Embryonic facial prominence (tissue), 1 donor: ENCODE measurements around the gene GPSM1.

ENCODE experiments used
- DNase-seq: peaks from one replicate; pipeline ENCODE4 v3.0.0-alpha.2; 2016; ENCODE audit errors: extremely low spot score

The GPSM1 gene, protein sequence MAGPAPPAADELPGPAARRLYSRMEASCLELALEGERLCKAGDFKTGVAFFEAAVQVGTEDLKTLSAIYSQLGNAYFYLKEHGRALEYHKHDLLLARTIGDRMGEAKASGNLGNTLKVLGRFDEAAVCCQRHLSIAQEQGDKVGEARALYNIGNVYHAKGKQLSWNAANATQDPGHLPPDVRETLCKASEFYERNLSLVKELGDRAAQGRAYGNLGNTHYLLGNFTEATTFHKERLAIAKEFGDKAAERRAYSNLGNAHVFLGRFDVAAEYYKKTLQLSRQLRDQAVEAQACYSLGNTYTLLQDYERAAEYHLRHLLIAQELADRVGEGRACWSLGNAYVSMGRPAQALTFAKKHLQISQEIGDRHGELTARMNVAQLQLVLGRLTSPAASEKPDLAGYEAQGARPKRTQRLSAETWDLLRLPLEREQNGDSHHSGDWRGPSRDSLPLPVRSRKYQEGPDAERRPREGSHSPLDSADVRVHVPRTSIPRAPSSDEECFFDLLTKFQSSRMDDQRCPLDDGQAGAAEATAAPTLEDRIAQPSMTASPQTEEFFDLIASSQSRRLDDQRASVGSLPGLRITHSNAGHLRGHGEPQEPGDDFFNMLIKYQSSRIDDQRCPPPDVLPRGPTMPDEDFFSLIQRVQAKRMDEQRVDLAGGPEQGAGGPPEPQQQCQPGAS

DNA sequence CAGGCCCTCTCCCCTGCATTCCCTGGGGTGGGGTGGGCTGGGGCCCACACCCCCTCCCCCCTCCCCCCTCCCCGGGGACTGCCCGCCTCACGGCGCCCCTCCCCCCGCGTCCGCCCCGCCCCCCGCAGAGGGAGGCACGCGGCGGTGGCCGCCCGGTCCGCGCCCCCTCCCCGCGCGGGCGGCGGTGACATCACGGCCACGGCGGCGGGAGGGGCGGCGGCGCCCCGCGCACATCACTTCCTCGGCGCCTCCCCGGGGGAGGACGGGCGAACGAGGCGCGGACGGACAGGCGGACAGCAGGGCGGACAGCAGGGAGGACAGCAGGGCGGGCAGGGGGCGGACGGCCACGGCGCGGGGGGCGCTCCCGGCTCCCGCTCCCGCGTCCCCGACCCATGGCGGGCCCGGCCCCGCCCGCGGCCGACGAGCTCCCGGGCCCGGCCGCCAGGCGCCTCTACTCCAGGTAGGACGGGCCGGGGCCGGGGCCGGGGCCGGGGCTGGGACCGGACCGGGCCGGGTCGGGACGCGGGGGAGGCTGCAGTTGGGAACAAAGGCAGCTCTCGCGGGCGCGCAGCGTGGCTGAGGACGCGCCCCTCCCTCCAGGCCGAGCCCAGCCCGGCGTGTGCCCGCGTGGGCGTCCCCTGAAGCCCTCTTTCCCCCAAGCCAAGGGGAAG lies at the start of gene GPSM1:
Gene GPSM1 (plus strand): TSS at position 236 of the 671 bp plus-strand sequence. CDS start 157 bp downstream, at position 393.
- DNase-seq: no peak

DNA sequence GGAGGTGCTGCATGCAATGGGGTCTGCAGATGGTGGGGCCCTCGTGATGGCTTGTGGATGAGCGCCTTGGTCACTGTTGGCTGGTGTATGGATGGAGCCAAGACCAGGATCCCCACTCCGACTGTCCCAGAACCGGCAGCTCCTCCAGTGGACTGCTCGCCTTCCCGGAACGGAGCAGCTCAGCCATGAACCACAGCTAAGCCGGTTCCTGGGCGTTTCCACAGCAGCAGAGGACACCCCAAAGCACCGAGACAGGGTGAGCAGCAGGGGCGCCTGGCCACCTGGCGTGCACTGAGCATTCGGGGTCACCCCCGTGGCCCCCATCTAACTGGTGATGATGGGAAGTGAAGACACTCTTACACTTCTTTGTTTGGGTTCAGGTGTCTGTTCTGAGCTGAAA lies 49.6 kb upstream of the GPSM1 start:
- DNase-seq: no peak

DNA sequence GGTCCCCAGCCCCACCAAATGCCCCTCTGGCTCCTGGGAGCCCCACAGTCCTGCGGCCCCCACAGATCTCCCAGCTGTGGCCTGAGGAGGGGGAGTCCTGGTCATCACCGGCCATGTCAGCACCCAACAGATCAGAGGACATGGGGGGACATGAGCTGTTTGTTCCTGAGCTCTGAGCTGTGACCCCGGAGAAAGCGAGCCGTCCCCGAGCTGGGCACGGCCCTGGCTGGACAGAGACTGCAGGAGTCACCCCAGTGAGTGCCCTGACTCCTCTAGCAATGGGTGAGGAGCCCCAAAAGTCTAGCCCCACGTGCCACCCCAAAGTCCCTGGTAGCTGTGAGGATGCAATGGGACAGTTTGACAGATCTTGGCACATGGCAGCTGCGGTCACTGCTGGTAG lies 49.1 kb upstream of the GPSM1 start:
- no peak for DNase-seq

DNA sequence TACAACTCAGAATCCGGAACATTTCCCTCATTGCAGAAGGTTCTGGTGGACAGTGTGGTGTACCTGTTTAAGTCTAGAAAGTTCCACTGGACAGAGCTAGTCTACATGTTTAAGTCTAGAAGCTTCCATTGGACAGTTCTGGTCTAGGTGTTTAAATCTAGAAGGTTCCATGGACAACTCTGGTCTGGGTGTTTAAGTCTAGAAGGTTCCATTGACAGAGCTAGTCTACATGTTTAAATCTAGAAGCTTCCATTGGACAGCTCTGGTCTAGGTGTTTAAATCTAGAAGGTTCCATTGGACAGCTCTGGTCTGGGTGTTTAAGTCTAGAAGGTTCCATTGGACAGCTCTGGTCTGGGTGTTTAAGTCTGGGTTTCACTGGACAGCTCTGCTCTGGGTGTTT lies 48.4 kb upstream of the GPSM1 start:
- DNase-seq: no peak

DNA sequence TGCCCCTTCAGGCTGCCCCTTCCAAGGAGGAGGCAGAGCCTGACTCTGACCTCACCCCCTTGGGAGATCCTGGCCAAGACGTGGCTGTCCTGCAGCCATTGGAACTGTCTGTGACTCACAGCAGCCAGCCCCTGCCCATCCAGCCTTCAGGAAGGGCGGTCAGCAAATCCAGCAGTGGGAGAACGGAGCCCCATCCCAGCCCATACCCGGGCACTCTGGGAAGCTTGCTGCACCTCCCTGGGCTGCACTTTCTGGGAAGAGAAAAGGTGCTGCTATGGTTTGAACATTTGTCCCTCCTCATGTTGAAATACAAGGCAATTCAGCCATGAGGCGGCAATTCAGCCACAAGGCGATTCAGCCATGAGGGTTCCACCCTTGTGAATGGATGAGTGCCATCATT lies 47.9 kb upstream of the GPSM1 start:
- no peak for DNase-seq

DNA sequence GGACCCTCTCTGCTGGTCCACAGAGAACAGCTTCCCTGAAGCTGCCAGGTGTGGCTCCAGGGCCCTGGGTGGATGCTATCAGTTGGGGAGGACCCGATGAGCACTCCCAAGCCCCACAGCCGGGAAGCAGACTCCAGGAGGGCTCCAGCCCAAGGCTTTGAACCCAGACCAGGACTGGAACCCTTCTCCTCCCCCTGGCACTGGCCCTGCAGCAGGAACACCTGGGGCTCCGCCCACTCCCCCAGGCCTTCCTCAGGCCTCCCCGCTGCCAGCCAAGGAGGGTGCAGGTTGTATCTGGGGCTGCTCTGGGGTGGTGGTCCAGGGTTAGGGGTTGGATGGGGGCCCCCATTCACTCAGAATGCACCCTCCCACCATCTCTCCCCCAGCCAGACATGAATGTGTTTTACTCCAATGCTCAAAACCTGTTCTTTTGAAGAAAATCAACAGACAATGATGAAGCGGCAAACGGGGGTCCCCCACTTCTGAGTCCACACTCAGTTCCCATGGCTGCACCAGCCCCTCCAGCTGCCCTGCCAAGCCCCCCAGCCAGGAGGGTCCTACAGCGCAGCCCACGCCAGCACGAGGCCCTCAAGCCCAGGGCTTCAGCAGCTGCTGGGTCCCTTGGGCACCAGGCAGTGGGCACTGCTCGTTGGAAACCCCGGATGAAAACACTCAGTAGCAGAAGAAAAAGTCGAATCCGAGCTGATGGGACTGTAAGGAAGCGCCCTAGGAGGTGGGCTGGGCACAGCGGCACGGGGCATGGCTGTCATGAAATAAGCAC lies 46.6 kb upstream of the GPSM1 start:
- no peak for DNase-seq

DNA sequence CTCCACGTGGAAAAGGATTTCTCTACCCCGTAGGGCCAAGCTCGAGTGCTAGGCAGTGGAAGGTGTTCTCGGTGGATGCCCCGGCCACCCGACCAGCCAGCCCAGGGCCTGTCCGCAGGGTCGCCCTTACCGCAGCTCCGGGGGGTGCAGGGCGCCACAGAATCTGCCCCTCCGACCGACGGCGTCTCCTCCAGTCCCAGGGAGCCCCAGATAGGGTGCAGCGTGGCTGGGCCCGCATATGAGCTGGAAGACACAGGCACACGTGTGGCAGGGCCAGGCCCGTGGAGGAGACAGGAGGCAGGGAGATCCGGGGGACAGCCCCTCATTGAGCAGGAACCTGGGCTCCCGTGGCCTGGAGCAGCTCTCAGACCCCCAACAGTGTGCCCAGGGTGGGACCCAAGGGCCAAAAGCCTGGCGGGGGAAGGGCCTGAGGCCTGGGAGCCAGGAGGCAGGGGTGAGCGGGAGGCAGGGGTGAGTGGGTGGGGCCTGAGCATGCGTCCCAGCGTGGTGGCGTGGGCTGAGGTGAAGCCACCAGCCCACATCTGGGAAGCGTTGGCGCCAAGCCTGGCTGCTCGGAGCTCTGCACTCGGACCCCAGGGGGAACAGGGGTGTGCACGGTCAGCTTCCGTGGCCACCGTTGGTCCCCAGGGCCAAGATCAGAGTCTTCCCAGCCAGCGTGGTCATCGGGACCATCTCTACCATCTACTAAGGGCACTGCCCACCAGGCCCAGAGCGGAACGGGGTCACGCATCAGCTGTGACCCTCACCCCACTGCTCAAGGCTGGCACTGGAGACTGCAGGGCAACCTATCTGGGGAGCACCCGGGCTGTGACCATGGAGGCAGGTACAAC lies 45.7 kb upstream of the GPSM1 start:
- DNase-seq: no peak

DNA sequence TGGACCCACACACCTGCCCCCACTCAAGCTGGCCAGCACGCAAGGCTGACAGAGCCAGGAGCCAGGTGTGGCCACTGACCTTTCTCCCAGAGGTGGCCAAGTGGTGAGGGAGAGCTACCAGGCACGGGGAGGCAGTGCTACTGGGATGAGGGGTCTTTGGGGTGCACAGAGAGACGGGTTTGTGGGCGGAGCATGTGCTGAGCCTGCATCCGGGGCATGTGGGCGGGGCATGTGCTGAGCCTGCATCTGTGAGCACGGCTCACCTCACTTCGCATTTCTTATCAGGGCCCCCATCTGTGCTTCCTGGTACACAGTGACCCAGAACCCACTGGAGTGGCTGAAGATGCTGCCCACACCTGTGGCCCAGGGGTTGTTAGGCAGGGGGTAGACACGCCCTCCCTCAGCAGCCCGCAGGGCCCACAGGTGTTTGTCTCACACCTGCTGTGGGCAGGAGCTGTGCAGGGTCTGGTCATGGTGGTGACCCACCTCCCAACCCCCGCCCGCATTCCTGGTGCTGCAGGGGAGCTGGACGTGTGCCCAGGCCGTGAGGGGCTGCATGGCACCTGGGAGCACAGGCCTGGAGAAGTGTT lies 45.0 kb upstream of the GPSM1 start:
- no peak for DNase-seq

DNA sequence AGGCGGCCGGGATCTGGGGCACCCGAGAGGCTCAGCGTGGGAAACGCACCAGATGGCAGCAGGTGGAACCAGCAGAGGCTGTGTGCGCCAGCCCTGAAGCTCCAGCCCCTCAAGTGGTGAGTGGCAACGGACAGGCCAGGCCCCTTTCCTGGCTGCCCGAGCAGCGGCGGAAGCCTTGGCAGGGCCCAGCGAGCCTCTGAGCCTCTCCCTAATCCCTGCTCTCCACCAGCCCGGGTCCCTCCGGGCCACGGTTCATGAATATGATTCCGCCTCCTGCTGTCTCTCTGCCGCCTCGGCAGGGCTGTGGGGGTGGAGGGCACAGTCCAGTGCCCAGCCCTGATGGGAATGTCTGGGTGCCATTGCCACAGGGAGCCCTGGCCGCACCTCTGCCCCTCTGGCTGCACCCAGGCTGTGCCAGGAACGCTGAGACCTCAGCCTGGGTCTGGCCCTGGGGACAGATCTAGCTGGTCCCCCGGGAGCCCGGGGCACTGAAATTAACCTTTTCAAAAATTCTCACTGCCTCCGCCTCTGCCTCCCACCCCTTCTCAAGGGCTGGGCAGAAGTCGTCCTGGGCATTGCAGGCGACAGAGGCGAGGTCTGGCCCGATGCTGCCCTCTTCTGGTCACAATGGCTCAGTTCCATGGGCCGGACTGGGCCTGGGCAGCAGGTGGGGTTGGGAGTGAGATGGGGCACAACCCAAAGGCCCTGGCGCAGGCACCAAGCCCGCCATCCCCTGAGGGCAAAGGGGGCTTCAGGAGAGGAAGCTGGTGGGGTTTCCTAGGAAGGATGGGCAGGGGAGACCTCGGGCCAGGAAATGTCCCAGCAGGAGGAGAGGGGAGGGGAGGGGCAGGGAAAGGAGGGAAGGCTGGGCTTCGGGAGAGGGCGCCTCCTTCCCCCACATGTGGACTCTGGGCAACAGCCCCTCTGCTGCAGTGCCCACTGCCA lies 43.8 kb upstream of the GPSM1 start:
- no peak for DNase-seq

DNA sequence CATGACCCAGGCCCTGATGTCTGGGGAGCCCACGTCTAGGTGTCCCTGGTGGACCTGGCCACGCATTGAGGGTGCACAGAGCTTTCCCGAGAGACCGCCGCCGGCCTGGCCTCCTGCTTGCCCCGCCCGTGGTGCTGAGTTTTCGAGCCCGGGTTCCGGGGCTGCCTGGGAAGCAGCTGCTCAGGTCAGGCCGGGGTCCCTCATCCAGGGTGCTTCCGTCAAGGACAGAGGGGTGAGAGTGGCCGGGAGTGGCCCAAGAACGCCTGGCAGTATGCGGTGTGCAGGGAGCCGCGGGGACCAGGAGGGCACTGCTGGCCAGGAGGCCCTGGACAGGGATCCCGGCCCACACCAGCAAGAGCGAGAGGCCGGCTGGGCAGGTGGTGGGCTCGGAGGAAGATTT lies 43.0 kb upstream of the GPSM1 start:
- DNase-seq: no peak

DNA sequence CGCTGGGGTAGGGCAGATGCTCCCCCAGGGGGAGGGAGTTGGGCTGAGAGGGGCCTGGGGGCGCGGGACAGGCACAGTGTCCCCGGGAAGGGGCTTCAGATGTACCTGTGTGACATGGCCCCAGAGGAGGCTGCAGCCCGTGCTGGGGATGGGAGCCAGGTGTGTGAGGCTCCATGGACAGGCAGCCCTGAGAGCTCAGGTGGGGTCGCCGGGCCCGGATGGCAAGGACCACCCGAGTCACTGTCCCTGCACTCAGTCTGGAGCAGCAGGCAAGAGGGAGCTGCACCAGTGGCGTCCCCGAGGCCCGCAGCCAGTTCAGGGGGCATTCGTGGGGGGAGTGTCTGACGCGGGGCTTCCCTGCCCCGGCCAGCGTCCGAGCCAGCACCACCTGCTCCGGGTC lies 42.4 kb upstream of the GPSM1 start:
- DNase-seq: no peak

DNA sequence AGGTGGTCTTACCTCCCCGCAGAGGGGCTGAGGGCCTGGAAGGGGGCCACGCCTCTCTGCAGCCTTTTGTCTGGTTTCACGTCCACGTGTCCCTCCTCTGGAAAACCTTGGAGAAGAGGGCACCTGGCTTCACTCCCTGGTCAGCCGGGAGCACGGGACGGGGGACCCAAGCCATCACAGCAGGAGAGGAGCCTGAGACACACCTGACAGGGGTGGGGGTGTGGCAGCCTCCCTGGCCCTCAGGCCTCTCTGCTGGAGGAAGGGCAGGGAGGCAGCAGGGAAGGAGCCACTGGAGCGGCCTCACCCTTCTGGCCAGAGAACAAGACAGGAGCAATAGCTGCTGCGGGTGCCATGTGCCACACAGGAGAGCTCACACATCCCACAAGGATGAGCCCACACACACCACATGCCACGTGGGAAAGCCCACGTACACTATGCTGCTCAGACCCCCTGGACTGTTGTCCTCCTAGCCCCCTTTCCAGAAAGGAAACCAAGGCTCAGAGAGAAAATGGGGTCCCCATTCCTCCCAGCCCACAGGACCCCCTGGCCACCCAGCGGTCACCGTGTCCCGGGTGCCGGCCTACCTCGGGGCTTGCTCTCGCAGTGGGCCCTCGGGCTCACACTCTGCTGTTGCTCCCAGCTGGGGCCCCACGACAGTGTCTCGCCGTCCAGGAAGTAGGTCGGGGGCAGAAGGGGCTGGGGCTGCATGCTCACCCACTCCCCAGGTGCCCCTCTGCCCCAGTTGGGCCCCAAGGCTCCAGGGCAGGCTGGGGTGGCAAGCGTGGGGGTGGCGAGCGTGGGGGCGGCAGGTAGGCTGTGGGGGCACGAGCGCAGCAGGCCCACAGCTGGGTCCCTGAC lies 41.6 kb upstream of the GPSM1 start:
- no peak for DNase-seq

DNA sequence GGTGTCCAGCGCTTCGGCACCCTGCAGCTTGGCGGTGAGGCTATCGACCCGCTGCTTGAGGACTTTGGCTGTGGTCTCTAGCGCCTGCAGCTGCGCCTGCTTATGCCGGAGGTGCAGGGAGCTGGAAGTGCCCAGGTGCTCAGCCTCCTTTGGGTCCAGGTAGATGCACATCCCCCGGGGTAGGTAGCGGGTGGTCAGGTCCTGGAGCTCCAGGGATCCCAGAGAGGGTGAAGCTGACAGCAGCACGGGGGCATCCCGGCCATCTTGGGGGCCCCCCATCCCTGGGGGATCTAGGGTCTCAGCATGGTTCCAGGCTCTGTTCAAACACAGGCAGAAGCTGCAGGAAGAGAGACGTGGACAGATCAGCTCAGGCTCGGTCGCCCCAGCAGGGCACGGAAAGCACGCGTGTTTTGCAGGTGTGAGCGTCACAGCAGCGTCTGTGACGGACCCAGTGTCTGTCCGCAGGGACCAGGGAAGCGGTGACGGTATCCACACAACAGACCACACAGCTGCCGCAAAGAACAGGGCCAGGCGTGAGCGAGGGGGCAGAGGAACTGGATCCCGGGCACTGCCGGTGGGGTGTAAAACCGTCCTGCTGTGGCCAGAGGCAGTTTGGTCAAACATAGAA lies 40.9 kb upstream of the GPSM1 start:
- no peak for DNase-seq

DNA sequence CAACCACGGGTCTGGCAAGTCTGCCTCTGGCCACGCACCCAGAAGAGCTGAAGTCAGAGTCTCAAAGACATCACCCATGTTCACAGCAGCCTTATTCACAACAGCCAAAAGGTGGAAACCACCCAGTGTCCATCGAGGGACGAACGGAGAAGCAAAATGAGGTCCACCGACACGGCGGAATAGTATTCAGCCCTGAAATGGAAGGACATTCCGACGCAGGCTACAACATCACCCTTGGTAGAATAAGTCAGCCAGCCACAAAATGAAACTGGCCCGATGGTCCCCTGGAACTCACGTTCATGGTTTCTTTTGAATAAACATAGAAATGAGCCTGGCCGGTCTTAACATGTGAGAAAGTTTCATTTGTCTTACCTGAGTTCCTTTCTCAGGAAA lies 40.4 kb upstream of the GPSM1 start:
- DNase-seq: no peak

DNA sequence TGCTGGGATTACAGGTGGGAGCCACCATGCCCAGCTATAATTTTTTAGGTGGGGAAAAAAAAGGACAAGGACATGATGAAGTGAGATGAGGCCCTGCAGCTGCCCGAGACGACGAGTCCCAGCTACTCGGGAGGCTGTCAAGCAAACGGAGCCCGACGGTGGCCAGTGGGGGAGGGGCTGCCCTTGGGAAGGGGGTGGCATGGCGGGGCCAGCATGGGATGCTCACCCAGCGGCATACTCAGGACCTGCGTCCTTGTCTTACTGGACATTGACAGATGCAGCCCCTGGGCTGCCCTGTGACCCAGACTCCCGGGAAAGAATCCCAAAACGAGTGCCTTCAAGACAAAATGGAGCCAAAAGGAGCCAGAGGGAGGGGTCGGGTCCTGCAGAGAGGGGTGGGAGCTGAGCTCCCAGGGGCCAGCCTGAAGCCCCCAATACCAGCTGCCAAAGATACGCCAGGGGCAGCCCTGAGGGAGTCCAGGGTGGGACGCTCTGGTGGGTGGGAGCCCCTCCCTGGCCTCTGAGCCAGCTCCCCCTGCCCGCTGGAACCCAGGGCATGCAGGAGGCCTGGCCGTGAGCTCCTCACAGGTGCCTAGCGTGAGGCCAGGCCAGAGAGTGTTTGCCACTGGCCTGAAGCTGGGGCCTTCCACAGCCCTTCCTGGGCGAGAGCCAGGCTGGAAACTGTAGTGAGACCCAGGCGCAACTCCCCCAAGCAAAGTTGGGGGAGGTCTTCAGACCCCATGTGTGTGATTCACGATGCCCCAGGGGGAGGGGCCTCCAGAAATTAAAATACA lies 39.2 kb upstream of the GPSM1 start:
- DNase-seq: no peak

DNA sequence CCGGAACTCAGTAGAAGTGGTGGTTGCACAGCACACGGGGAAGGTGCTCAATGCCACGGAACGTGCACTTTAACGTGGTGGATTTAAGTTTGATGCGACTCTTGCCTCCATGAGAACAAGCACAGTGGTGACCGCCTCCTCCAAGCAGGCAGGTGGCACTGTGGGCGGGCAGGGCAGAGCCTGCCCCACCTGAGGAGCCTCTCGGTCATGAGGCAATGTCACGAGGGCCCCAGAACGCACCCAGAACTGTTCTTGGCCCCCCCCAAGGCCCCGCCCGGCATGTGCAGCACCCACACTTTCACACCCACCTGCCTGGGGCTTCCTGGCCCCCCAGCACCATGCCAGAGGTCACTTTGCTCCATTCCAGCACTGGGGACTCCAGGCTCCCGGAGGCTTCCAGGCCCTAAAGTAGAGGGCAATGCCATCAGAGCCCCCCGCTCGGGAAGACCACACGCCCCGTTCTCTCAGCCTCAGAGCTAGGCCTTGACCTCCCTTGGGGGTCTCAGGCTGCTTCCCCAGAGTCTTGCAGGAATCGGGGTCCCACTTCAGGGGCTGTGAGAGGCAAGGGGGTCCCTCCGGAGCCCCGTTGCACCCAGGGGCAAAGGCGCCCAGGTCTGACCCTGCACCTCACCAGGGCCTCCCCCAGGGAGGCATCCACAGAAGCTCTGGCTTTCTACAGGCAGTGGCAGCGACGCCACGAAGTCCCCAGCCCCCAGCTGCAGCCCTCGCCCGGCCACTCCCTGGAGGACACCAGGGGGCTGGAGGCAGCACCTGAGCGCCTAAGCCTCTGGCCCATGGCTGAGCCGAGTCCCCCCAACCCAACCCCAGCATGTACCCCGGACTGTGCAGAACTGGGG lies 37.5 kb upstream of the GPSM1 start:
- no peak for DNase-seq
